Measurements from ENCODE around the gene GLS2. TPM values are rescaled to one million over a fixed set of nuclear protein-coding genes. Genes with fewer than 3 reads are reported as not detected.

GLS2 gene
- total and polyA plus RNA-seq, 9 of the 15 experiments (the other 6 are each of a cell fraction or from before 2014, with no cell fraction given) = 0.11 TPM; not detected in 8

GRCh38 chr12:56477521-56478225, 10.3 kb downstream of the GLS2 start:
- CTCF ChIA-PET (ENCODE audit: low intra/inter-chr PET ratio) = interaction anchor here (0.6 kb wide), 1 partner anchor 182 kb away, joined by 3 read pairs; no protein-coding TSS in a partner anchor

More at GRCh38 chr12:56477521-56478225, 10.3 kb downstream of the GLS2 start:
- POLR2A ChIA-PET = interaction anchor here (0.6 kb wide), 1 partner anchor 271 kb away, joined by 5 read pairs; no protein-coding TSS in a partner anchor
- intact Hi-C loops (cut with micrococcal nuclease) = no loop called here
- WGBS (ENCODE audit: insufficient coverage, low coverage, missing lambda C conversion rate) = 30% methylated on average over 6 of the region's 6 CpGs
- peaks cover 5% of the 10 kb centered on the region for H3K9me1 ChIP-seq (ENCODE audit: control insufficient read depth, insufficient read depth, low read length)
- H3K9me3 ChIP-seq (replicated peaks; ENCODE audit: control insufficient read depth, insufficient read depth, low read depth, low read length) = no peaks in the 10 kb centered on the region
- no peaks in the 10 kb centered on the region for H3K79me2 ChIP-seq (ENCODE audit: control insufficient read depth, insufficient read depth, low read length)
- no peak overlapping the region for H3K4me2 ChIP-seq (ENCODE audit: insufficient read depth, low read length)
- TF ChIP-seq REST (IDR thresholded peaks at IDR 0.05; ENCODE audit: borderline replicate concordance) = no peak
- no peak for TF ChIP-seq REST (CRISPR knock-in tag; IDR thresholded peaks at IDR 0.05; ENCODE audit: low read depth)
- no peak for TF ChIP-seq STAG1 (CRISPR knock-in tag; IDR thresholded peaks at IDR 0.05; ENCODE audit: borderline replicate concordance)
- TF ChIP-seq NFIC (IDR thresholded peaks at IDR 0.05) = peak; percentile 66
- TF ChIP-seq ZNF695 (CRISPR knock-in tag; IDR thresholded peaks at IDR 0.05) = no peak
- TF ChIP-seq AFF1 (IDR thresholded peaks at IDR 0.05; ENCODE audit: low read depth in 1 of 2, partially characterized antibody in 2 of 2) = no peak
- peak overlapping the region in 1 of 2 experiments; percentile 36; a peak in 1 of 4 replicates for H3K9ac ChIP-seq (ENCODE audit: insufficient read depth in 1 of 2, low read depth in 2 of 2, low read length in 2 of 2)
- ATAC-seq (peak; percentile 44), FAIRE-seq (no peak), DNase-seq (ENCODE audit: extremely low read depth in 1 of 4, low spot score in 3 of 4) (no peak)
- no TSS peak for BruUV-seq (replicated peaks)
- H2AFZ ChIP-seq (ENCODE audit: low read depth, low read length) = no peak overlapping the region
- no peak overlapping the region for H3K27ac ChIP-seq (ENCODE audit: extremely low read depth, low read depth, low read length)
- H3K36me3 ChIP-seq (ENCODE audit: control insufficient read depth, insufficient read depth, low read length) = 0 out of 3 replicates have a peak, but pooled peaks cover under 1% of the 10 kb centered on the region
- H3K4me3 ChIP-seq = no peak overlapping the region
- H3K27me3 ChIP-seq (ENCODE audit: control insufficient read depth in 2 of 2, insufficient read depth in 2 of 2, low read length in 2 of 2) = no peaks in the 10 kb centered on the region
- H3K4me1 ChIP-seq (replicated peaks in 1 of 2; ENCODE audit: control insufficient read depth in 2 of 2, insufficient read depth in 2 of 2, low read length in 2 of 2) = peaks cover 0 to 4% of the 10 kb centered on the region in 2 experiments; a peak in 2 of 5 replicates
- in situ Hi-C loops (cut with MboI) = no loop called here
- 0 out of 2 replicates have a peak, but pooled peaks cover 8% of the 10 kb centered on the region for H4K20me1 ChIP-seq (replicated peaks; ENCODE audit: control insufficient read depth, insufficient read depth, low read length)

Data from K562 (cell line).